CD8-positive, alpha-beta memory T cell (primary cell): ENCODE data around the gene UNC119. TPM values are rescaled to one million over a fixed set of nuclear protein-coding genes. Genes with fewer than 3 reads are reported as not detected.
"Not testable (repeated sequence)": the region's sequence is repeated elsewhere in the genome, so short reads cannot be mapped to it uniquely, and the experiment has no call there.

Source experiments
- CTCF ChIA-PET: fragments of 350-600 bp; sonication (Branson Sonifier 250); formaldehyde crosslinking; loops from one replicate; lab custom pipeline; 2021; ENCODE audit warnings: antibody characterized with exemption; lab: Charles Lee
- POLR2A ChIA-PET: fragments of 350-600 bp; sonication (Branson Sonifier 250); formaldehyde crosslinking; loops from one replicate; lab custom pipeline; 2021; ENCODE audit warnings: antibody characterized with exemption; lab: Charles Lee
- DNase-seq, 5 donors: peaks; one replicate each; pipeline versions ENCODE4 v3.0.0 to v3.0.0-alpha.2; 2020 to 2022; ENCODE audit warnings: mixed read lengths in 1 of 5
- H3K27ac ChIP-seq: one replicate; pipeline ENCODE4 v1.7.0; 2013; ENCODE audit warnings: low read depth, mild to moderate bottlenecking, low read length, moderate library complexity
- H3K27me3 ChIP-seq: 2 replicates; pipeline ENCODE4 v1.7.0; 2013; ENCODE audit warnings: low read length, mild to moderate bottlenecking; ENCODE audit not compliant: insufficient read depth, poor library complexity, severe bottlenecking
- H3K36me3 ChIP-seq: 2 replicates; pipeline ENCODE4 v1.7.0; 2013; ENCODE audit warnings: mild to moderate bottlenecking, low read length, moderate library complexity; ENCODE audit not compliant: insufficient read depth
- H3K4me1 ChIP-seq: 2 replicates; pipeline ENCODE4 v1.7.0; 2013; ENCODE audit warnings: mild to moderate bottlenecking, low read length, moderate library complexity; ENCODE audit not compliant: insufficient read depth
- H3K4me3 ChIP-seq: 2 replicates; pipeline ENCODE4 v1.7.0; 2013; ENCODE audit warnings: mild to moderate bottlenecking, low read length
- H3K9me3 ChIP-seq: 2 replicates; pipeline ENCODE4 v1.7.0; 2013; ENCODE audit warnings: mild to moderate bottlenecking, low read length
- H3K27ac Mint-ChIP-seq, 8 donors: one replicate each; pipeline ENCODE4 v1.8.0; 2020 to 2021; ENCODE audit warnings: mixed read lengths in 8 of 8, mild to moderate bottlenecking in 6 of 8, inconsistent platforms in 3 of 8, moderate library complexity in 3 of 8
- H3K27me3 Mint-ChIP-seq, 2 donors: one replicate each; pipeline ENCODE4 v1.8.0; 2020 to 2021; ENCODE audit warnings: mixed read lengths in 2 of 2, mild to moderate bottlenecking in 1 of 2, moderate library complexity in 1 of 2
- H3K36me3 Mint-ChIP-seq, 3 donors: one replicate each; pipeline ENCODE4 v1.8.0; 2020 to 2021; ENCODE audit warnings: mixed read lengths in 3 of 3, inconsistent platforms in 1 of 3, mild to moderate bottlenecking in 1 of 3
- H3K4me1 Mint-ChIP-seq, 3 donors: one replicate each; pipeline ENCODE4 v1.8.0; 2020 to 2021; ENCODE audit warnings: mixed read lengths in 3 of 3, inconsistent platforms in 1 of 3, mild to moderate bottlenecking in 1 of 3
- H3K4me3 Mint-ChIP-seq, 7 donors: one replicate each; pipeline ENCODE4 v1.8.0; 2020 to 2021; ENCODE audit warnings: mixed read lengths in 7 of 7, mild to moderate bottlenecking in 6 of 7, moderate library complexity in 4 of 7, inconsistent platforms in 2 of 7
- H3K9me3 Mint-ChIP-seq, 5 donors: one replicate each; pipeline ENCODE4 v1.8.0; 2020 to 2022; ENCODE audit warnings: mixed read lengths in 5 of 5, mild to moderate bottlenecking in 3 of 5, moderate library complexity in 2 of 5, inconsistent platforms in 1 of 5
- polyA plus RNA-seq: library from polyadenylated mRNA; unstranded; fragments of 300-500 nt; fragmentation: Illumina TruSeq; gene quantifications from one replicate; pipeline ENCODE4 v1.2.3, GENCODE V29; 2021
- total RNA-seq, 2 experiments: library from RNA; stranded (reverse); gene quantifications; one replicate each; pipeline ENCODE4 v1.2.3, GENCODE V29; 2021

UNC119 gene
- total and polyA plus RNA-seq, 3 experiments from 2014 or later: 21.9 to 29.1 (median 28.9) TPM

DNA sequence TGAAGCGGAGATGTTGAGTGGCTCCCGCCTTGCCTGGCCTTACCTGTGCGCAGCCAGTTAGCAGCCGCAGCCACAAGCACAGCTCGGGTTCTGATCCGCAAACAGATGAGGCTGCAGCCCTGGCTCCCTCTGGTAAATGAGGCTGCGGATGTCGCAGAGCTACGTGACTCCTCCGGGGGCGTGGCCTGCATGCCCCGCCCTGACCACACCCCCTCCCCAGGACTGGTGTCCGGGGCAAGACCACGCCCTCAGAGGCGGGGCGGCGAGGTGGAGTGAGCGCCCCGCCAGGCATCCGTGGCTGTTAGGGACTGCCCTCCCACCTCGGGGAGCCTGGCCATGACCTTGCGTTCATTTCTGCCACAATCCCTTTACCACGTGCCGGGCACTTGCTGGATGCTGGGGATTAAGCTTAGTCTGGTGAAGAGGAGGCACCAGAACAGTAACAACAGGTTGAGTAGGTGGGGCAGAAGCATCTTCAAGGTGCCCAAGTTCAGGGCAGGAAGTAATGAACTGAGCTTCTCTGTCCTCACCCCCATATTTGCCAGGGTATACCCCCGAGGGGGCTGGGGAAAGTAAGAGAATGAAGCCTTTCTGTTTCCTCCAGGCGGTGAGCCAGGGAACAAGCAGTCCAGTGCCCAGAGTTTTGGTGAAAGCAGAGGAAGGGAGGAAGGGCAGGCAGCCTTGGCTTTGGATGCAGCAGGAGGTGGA lies 24.5 kb upstream of the UNC119 start, which contains the start of gene ALDOC:
ALDOC (minus strand) TSS at position 138 of the 708 bp plus-strand sequence. CDS start 1,363 bp downstream, outside the sequence.
- DNase-seq: peak; percentile 96 to 99 (median 97)
- Mint-ChIP-seq H3K36me3 (peaks cover 0 to 2% (median 2%) of the 10 kb centered on the region in 3 donors), H3K9me3 (no peaks in the 10 kb centered on the region)

DNA sequence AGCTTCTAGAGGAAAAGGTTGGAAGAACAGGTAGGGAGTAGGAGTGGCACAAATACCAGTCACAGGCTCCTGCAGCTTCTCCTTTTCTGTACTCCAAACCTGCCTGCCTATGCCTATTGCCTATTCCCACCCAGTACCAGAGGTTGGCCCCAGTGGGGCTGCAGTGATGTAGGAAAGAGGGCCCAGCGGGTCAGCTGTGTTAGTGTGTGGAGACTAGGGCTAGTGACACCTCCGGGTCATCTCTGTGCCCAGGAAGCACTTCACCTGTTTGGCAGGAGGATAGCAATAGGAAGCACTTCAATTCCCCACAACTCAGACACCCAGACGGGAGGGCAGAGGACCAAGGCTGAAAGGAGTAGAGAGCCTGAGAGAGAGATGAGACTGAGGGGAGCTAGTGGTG lies 23.6 kb upstream of the UNC119 start:
- Histone ChIP-seq H3K4me3 (peak overlapping the region; percentile 30), H3K27ac (peak overlapping the region; percentile 20), H3K4me1 (peaks cover 37% of the 10 kb centered on the region)
- H3K27ac Mint-ChIP-seq: peak overlapping the region in 6 of 8 donors; percentile 67 to 94 (median 90)
- H3K4me3 Mint-ChIP-seq: peak overlapping the region; percentile 81 to 92 (median 83)
- not testable (repeated sequence) for H3K9me3 ChIP-seq, H3K9me3 Mint-ChIP-seq, H3K36me3 ChIP-seq, H3K36me3 Mint-ChIP-seq, H3K27me3 ChIP-seq, DNase-seq, H3K27me3 Mint-ChIP-seq
- H3K4me1 Mint-ChIP-seq: peaks cover 33 to 46% (median 35%) of the 10 kb centered on the region in 3 donors
- ChIA-PET POLR2A (interaction anchor here (1.1 to 2.0 kb wide), 2 partner anchors 22 to 69 kb away, joined by 3 to 10 read pairs; partner anchors contain the start of gene BLTP2), CTCF (interaction anchor here (0.7 to 1.6 kb wide), 3 partner anchors 10 to 29 kb away, joined by 3 to 5 read pairs (median 4); no protein-coding TSS in a partner anchor)

More for the DNA sequence above, 24.5 kb upstream of the UNC119 start, which contains the start of gene ALDOC:
- Histone ChIP-seq H3K36me3 (no peaks in the 10 kb centered on the region), H3K9me3 (no peaks in the 10 kb centered on the region), H3K4me3 (peak within 1 kb of the TSS; percentile 42), H3K4me1 (peaks cover 33% of the 10 kb centered on the region), H3K27me3 (no peaks in the 10 kb centered on the region), H3K27ac (peak within 1 kb of the TSS; percentile 55)
- POLR2A ChIA-PET: interaction anchor here (0.9 to 2.0 kb wide), 4 partner anchors 21 to 68 kb away, joined by 3 to 12 read pairs (median 6); partner anchors contain the start of gene BLTP2
- CTCF ChIA-PET: interaction anchor here (0.9 to 1.6 kb wide), 2 partner anchors 14 to 17 kb away, joined by 3 to 4 read pairs; no protein-coding TSS in a partner anchor
- Mint-ChIP-seq H3K27ac (peak within 1 kb of the TSS; percentile 40 to 94 (median 88)), H3K4me3 (peak within 1 kb of the TSS; percentile 81 to 92 (median 83)), H3K27me3 (no peaks in the 10 kb centered on the region), H3K4me1 (peaks cover 28 to 41% (median 31%) of the 10 kb centered on the region in 3 donors)

DNA sequence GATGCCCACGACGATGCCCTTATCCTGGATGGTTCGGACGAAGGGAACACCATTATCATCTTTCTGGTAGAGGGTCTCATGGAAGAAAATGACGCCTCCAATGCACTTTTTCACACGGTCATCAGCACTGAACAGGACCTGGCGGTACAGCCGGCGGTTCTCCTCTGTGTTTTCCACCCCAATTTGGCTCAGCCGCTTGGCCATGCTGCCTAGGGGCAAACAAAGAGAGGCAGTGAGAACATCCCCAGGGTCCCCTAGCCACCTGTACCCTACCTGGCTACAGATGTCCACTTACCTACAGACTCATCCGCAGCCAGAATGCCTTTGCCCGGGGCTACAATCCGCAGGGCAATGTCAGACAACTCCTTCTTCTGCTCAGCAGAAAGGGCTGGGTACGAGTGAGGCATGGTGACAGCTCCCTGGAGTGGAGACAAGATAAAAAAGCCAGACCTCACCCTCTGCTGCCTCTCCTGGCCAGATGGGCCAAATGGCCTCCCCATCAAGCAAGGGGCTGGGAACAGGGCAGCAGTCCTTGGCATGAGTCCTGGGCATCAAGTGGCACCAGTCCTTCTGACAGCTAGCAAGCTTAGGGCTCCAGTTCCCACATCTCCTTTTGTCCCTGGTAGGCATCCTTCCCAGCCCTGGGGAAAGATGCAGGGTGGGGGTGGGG lies 22.8 kb upstream of the UNC119 start:
- Histone ChIP-seq H3K27ac (no peak overlapping the region), H3K9me3 (no peaks in the 10 kb centered on the region), H3K36me3 (no peaks in the 10 kb centered on the region), H3K4me3 (no peak overlapping the region), H3K27me3 (no peaks in the 10 kb centered on the region), H3K4me1 (peaks cover 41% of the 10 kb centered on the region)
- POLR2A ChIA-PET: interaction anchor here (2.0 kb wide), 1 partner anchor 23 kb away, joined by 10 read pairs; no protein-coding TSS in a partner anchor
- DNase-seq: no peak
- Mint-ChIP-seq H3K4me3 (peak overlapping the region in 1 of 7 donors; percentile 76), H3K27me3 (no peaks in the 10 kb centered on the region), H3K4me1 (peaks cover 38 to 53% (median 41%) of the 10 kb centered on the region in 3 donors), H3K9me3 (no peaks in the 10 kb centered on the region), H3K27ac (no peak overlapping the region), H3K36me3 (peaks cover 0 to 12% (median 2%) of the 10 kb centered on the region in 3 donors)
- CTCF ChIA-PET: interaction anchor here (0.7 to 1.6 kb wide), 3 partner anchors 9 to 28 kb away, joined by 3 to 5 read pairs (median 4); no protein-coding TSS in a partner anchor

DNA sequence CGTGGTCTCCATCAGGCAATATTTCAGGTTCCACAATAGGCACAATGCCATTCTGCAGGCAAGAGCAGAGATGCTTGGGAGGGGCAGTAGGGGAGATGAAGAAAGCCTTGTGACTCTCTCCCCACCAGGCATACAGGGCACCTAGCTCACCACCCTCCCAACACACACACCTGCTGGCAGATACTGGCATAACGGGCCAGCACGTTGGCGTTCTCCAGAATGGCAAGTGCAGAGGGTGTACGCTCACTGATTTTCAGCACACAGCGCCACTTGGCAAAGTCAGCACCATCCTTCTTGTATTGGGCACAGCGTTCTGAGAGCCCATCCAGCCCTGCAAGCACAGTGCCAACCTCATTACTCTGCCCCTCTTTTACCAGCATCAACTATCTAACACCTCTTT lies 22.1 kb upstream of the UNC119 start:
- H3K9me3 ChIP-seq: no peaks in the 10 kb centered on the region
- peaks cover 45 to 60% (median 48%) of the 10 kb centered on the region in 3 donors for H3K4me1 Mint-ChIP-seq
- no peaks in the 10 kb centered on the region for H3K9me3 Mint-ChIP-seq
- peak overlapping the region in 3 of 7 donors; percentile 32 to 76 (median 54) for H3K4me3 Mint-ChIP-seq
- no peaks in the 10 kb centered on the region for H3K27me3 Mint-ChIP-seq
- H3K4me1 ChIP-seq: peaks cover 48% of the 10 kb centered on the region
- H3K36me3 ChIP-seq: no peaks in the 10 kb centered on the region
- no peak for DNase-seq
- H3K36me3 Mint-ChIP-seq: peaks cover 0 to 16% (median 3%) of the 10 kb centered on the region in 3 donors
- POLR2A ChIA-PET: no interaction called here
- H3K27ac ChIP-seq: no peak overlapping the region
- CTCF ChIA-PET: no interaction called here
- H3K27ac Mint-ChIP-seq: peak overlapping the region in 2 of 8 donors; percentile 32 to 92
- H3K4me3 ChIP-seq: no peak overlapping the region
- H3K27me3 ChIP-seq: no peaks in the 10 kb centered on the region

GRCh38 chr17:28573966-28574480 lies 21.6 kb upstream of the UNC119 start:
- Mint-ChIP-seq H3K4me1 (peaks cover 49 to 65% (median 50%) of the 10 kb centered on the region in 3 donors), H3K36me3 (peaks cover 0 to 17% (median 4%) of the 10 kb centered on the region in 3 donors), H3K9me3 (no peaks in the 10 kb centered on the region), H3K4me3 (peak overlapping the region in 3 of 7 donors; percentile 32 to 76 (median 54)), H3K27ac (peak overlapping the region in 1 of 8 donors; percentile 32), H3K27me3 (no peaks in the 10 kb centered on the region)
- peaks cover 53% of the 10 kb centered on the region for H3K4me1 ChIP-seq
- no peaks in the 10 kb centered on the region for H3K9me3 ChIP-seq
- H3K4me3 ChIP-seq: no peak overlapping the region
- no peaks in the 10 kb centered on the region for H3K27me3 ChIP-seq
- H3K36me3 ChIP-seq: no peaks in the 10 kb centered on the region
- POLR2A ChIA-PET: interaction anchor here (3.8 kb wide), 1 partner anchor 26 kb away, joined by 39 read pairs; the partner anchor contains the start of gene SPAG5
- no peak for DNase-seq
- no peak overlapping the region for H3K27ac ChIP-seq
- CTCF ChIA-PET: no interaction called here

DNA sequence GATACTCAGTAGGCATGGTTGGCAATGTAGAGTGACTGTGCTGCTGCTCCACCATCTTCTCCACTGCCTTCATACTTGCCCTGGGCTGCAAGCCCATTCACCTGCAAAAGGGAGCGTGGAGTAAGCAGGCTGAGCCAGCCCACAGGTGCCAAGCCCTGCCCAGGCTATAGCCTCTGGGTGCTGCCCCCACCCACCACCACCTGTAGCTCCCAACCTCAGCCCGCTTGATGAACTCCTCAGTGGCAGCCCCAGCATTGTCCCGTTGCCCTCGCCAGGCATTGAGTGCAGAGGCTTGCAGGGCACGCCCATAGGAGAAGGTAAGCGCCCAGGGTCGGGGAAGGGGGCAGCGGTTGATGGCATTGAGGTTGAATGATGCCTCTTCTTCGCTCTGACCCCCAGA lies 21.1 kb upstream of the UNC119 start:
- DNase-seq: no peak
- peak overlapping the region in 2 of 7 donors; percentile 52 to 98 for H3K4me3 Mint-ChIP-seq
- H3K4me1 Mint-ChIP-seq: peaks cover 51 to 69% (median 52%) of the 10 kb centered on the region in 3 donors
- H3K27ac Mint-ChIP-seq: peak overlapping the region in 1 of 8 donors; percentile 32
- POLR2A ChIA-PET: interaction anchor here (3.8 kb wide), 1 partner anchor 27 kb away, joined by 39 read pairs; the partner anchor contains the start of gene SPAG5
- H3K27me3 ChIP-seq: no peaks in the 10 kb centered on the region
- no peaks in the 10 kb centered on the region for H3K36me3 ChIP-seq
- H3K4me3 ChIP-seq: no peak overlapping the region
- H3K27ac ChIP-seq: no peak overlapping the region
- no peaks in the 10 kb centered on the region for H3K27me3 Mint-ChIP-seq
- CTCF ChIA-PET: no interaction called here
- H3K36me3 Mint-ChIP-seq: peaks cover 0 to 18% (median 4%) of the 10 kb centered on the region in 3 donors
- H3K4me1 ChIP-seq: peaks cover 53% of the 10 kb centered on the region
- no peaks in the 10 kb centered on the region for H3K9me3 Mint-ChIP-seq
- no peaks in the 10 kb centered on the region for H3K9me3 ChIP-seq

GRCh38 chr17:28573040-28573380 lies 20.6 kb upstream of the UNC119 start:
- ChIA-PET POLR2A (interaction anchor here (3.8 kb wide), 1 partner anchor 27 kb away, joined by 39 read pairs; the partner anchor contains the start of gene SPAG5), CTCF (interaction anchor here (3.3 kb wide), 1 partner anchor 21 kb away, joined by 13 read pairs; the partner anchor contains the start of gene UNC119)
- H3K27me3 ChIP-seq: no peaks in the 10 kb centered on the region
- Mint-ChIP-seq H3K27ac (peak overlapping the region in 6 of 8 donors; percentile 30 to 96 (median 92)), H3K4me3 (peak overlapping the region in 5 of 7 donors; percentile 47 to 98 (median 97)), H3K36me3 (peaks cover 0 to 22% (median 6%) of the 10 kb centered on the region in 3 donors), H3K27me3 (no peaks in the 10 kb centered on the region), H3K9me3 (no peaks in the 10 kb centered on the region), H3K4me1 (peaks cover 55 to 74% (median 57%) of the 10 kb centered on the region in 3 donors)
- peaks cover 53% of the 10 kb centered on the region for H3K4me1 ChIP-seq
- no peak for DNase-seq
- H3K4me3 ChIP-seq: no peak overlapping the region
- no peaks in the 10 kb centered on the region for H3K9me3 ChIP-seq
- H3K36me3 ChIP-seq: no peaks in the 10 kb centered on the region
- no peak overlapping the region for H3K27ac ChIP-seq
